GM21390 (cell line): ENCODE data around the gene BID.
"Not testable (repeated sequence)": the region's sequence is repeated elsewhere in the genome, so short reads cannot be mapped to it uniquely, and the experiment has no call there.

Experiments
- ATAC-seq: cut with Tn5 transposase; IDR thresholded peaks from one replicate; pipeline ENCODE4 v1.9.1; 2021; ENCODE audit not compliant: unreplicated experiment

BID gene

DNA sequence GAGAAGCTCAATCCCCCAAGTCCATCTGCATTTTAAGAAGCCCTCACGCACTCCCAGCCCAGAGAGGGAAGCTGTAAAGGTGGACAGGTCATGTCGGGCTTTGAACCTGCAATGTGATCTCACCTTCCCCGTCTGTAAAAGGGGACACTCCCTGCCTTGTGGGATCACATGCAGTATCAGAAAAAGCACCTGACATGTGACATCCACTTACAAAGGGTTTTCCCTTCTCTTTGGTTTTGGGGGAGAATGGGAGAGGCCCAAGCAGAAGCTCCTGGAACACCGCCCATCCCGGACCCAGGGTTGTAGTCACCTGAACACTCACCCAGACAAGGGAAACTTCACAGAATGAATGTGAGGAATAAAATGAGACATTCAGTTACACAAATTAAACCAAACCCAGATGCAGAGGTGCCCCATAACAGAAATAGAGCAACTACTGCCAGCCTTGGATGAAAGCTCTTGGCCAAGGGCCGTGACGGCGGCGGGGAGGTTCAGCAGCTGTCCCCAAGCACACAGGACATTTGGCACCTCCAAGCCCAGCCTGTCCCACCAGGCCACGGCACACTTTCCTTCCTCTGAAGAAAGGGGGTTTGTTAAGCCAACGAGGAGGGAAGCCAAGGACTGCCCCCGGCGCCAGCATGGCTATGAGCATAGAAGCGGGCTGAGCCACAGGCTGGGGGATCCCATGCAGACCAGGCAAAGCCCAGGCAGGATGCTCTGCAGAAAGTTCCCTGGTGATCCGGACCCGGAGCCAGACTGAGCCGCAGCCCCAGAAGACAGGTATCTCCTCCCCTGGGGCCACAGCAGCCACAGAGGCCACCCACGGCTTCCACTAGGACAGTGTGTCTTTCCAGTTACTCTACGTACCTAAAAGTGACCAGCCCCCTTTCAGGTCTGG is 3.8 kb downstream of the BID start:
- no peak for ATAC-seq

DNA sequence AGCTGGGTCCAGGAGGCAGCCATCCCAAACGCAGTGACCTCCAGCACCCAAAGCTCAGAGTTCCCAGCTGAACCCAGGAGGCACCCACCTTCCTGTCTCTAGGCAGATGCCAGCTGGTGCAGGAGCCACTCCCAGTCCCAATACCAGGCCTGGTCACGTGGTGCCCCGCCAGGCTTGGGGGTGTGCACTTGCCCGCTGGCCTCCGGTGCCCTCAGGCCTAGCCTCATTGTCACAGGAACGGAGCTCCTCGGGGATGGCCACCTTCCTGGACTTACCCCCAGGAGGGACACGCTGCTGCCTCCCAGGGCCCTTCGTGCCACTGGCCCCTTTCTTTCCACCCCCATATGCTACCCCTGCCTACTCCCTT is 4.6 kb downstream of the BID start:
- no peak for ATAC-seq

DNA sequence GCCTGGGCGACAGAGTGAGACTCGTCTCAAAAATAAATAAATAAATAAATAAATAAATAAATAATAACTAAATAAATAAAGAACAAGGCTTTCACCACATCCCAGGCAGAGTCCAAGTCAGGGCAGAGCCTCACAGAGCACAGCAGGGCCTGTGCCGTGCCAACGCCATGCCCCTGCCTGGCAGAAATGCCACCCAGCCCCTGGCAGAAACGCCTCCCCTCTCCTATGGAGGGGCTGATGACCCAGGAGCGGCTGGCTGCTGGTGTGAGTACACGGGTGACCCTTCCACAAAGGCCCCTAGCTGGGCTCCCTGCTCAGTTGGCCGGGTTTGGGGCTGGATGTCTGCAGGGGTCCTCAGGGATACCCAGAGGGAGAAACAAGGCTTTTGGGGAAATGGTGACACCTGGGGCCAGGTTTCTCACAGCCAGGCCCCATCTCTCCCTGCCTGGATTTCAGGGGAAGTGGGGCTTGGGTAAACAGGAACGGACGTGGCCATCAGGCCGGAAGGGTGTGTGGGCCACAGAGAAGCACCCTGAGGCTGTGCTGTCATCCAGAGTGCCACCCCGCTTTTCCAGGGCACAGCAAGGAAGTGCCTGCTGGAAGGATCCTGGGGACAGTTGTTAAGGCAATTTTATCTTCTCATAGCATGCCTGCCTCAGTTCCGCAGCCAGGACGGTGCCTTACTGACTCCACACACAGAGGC is 5.1 kb downstream of the BID start:
- no peak for ATAC-seq

DNA sequence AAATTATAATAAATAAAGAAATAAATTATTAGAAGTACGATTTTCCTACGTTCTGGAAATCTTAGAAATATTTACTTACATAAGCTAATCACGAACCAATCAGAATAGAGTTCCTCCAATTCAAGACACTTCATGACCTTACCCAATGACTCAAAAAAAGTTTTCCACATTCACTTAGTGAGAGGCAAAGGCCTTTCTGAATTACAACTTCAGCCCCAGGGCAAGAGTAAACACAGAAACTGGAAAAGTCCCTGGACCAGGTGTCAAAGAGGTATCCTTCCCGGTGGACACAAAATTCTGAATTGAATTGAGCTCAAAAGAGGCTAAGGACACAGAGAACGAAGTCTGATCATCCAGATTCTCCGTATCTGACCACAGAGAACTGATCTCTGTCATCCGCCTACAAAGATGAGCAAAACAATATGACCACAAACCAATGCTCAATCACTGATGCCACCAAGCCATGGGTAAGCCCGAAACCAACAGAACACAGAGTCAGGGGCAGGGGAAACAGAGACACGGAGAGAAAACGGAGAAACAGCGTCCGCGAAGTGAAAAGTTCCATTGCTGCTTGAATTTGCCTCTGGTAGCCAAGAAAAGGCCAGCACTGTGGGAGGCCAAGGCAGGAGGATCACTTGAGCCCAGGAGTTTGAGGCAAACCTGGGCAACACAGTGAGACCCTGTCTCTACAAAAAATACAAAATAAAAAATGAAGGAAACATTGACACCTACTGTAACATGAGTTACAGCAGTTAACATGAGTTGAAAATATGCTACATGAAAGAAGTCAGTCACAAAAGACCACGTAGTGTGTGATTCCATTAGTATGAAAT is 6.8 kb downstream of the BID start:
- ATAC-seq = no peak

DNA sequence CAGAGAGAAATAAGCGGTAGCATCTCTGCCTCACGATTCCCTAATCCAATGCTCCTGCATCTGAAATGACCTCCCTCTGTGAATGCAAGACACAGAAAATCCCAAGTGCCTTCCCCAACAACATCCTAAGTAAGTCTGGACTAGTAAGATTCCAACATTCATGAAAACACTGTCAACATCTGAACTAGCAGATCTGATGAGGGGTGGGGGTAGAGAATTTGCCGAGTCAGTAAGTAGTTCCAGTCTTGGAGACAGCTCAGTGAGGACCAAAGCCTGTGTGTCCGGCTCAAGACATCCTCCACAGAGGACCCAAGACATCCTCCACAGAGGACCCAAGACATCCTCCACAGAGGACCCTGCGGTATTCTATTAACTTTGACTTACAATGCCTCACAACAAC is 9.4 kb downstream of the BID start:
- ATAC-seq = not testable (repeated sequence)

DNA sequence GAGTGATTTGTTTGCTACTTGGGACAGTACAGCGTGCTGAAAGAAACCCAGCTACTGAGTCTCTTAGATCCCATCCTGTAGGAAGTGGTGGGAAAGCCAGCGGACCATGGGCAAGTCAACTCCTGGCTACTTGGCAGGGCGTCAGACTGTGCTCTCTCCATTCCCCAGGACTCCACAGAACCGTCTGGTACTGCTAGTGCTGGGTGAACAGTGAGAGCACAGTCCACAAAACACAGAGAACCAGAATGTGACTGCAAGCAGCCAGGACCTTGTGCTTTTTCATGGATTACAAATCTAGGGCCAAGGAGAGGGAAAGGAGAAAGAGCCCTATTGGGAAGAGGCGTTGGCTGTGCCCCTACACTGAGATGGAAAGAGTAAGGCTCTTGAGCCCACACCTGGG is 10.2 kb downstream of the BID start:
- no peak for ATAC-seq

DNA sequence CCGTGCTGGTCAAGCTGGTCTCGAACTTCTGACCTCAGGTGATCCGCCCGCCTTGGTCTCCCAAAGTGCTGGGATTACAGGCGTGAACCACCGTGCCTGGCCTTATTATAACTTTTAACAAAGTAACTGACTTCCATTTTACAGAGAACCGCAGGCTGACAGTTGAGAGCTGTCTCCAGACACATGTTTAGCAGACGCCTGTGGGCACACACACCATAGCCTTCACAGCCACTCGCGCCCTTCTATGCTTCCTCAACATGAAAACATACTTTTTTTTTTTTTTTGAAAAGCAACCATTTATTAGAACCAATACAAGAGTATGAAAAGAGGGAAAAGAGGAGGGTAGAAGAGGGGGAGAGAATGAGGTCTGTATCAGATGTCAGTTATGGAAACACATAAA is 10.8 kb downstream of the BID start:
- ATAC-seq = not testable (repeated sequence)

DNA sequence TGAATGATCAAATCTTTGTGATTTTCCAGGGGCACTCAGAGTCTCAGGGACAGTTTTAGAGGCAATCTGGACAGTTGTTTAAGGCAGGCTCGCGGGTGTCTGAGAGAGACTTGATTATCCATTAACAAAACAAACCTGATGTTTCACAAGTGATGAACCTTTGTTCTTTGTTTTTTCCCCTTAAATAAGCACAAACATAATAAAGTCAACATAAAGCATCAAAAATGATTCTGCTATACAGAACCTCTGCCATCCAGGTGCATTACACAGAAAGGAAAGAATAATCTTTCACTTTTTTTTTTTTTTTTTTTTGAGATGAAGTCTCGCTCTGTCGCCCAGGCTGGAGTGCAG is 13.2 kb downstream of the BID start:
- no peak for ATAC-seq

DNA sequence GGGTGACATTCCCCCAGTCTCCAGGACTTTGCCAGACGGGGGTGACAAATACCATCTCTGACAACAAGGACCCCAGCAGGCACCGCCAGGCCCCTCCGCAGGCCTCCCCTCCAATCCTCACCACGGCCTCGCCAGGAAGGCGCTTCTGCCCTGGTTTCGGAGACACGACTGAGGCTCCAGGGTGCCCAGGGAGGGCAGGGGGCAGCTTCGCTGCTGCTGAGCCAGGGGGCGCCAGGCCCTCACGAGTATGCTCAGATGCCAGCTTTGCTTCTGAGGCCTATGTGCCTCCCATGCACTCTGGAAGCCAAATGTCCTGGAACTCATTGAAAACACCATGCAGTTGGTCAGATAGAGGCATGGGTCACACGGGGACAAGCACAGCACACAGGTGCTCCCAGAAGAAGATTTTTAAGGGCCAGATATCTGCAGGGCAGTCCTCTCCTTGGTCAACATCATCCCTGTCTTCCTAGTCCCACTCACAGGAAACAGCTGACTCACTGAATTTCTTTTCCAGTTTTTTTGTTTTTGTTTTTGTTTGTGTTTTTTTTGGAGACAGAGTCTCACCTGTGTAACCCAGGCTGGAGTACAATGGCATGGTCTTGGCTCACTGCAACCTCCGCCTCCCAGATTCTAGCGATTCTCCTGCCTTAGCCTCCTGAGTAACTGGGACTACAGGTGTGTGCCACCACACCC is 19.9 kb downstream of the BID start:
- no peak for ATAC-seq

DNA sequence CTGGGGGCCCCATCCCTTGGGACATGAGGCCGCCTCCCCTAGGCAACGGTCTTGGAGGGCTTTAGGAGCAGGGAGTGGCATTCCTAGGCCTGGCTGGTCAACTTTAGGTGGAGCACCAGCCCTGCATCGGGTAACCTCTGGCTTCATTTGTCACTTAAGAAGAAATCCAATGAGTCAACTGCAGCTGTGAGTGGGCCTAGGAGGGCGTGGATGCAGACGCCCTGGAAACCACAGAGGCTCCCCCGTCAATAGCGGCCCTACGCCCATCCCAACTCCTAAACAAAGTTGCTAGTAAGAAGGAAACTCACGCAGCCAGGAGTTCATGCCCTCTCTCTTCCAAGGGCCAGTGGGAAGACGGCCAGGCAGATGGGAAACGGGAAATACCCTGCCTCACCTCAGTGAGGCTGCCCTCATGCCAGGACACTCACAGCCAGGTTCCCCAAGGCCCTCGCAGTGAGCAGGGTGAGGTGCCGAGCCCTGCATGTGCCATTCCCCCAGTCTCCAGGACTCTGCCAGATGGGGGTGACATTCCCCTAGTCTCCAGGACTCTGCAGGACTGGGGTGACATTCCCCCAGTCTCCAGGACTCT is 20.8 kb downstream of the BID start:
- ATAC-seq = no peak

DNA sequence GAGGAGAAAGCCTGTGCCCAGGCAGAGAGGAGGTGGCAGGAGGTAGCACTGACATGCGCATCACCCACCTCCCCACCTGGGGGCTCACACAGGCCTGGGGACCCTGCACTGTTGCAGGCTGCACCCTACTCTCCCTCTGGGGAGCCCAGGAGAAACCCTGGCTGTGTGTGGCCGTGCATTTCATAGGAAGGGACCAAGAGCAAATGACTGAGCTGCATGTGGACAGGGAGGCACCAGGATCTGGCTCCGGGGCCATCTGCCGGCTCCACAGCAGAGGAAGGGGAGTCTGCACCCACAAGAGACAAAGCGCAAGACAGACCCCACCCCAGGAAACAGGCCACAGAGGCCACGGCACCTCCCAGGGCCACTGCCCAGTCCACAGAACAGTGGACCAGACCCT is 22.7 kb downstream of the BID start:
- ATAC-seq = no peak

DNA sequence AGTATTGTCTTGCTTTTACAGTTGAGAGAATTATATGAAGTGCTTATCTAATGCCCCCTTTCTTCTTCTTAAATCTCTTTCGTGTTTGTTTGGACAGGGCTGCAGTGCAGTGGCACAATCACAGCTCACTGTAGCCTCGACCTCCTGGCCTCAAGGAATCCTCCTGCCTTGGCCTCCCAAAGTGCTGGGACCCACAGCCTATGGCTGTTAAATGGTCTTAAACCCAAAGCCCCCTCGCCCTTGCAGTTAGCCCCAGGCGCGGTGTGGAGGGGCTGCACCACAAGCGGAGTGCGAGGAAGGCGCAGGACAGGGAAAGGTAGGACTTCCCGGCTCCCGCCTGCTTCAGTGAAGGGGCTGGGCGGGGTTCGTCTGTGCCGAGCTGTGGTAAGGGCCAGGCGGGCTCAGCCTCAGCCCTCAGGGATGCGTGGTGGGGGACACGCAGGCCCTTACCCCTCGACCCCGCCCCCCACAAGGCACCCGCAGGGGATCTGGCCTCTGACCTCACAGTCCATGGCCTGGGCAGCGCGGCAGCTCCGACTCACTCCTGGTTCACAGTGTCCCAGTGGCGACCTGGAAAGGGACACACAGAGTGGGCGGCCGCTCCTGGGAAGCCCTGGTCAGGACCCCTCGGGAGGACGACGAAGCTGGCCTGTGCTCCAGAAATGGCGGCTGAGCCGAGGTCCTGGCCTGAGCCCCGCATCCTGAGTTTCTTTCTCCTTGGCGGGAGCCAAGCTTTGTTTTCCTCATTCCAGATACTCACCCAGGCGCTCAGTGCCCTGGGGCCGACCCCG is 24.5 kb downstream of the BID start:
- ATAC-seq = no peak

DNA sequence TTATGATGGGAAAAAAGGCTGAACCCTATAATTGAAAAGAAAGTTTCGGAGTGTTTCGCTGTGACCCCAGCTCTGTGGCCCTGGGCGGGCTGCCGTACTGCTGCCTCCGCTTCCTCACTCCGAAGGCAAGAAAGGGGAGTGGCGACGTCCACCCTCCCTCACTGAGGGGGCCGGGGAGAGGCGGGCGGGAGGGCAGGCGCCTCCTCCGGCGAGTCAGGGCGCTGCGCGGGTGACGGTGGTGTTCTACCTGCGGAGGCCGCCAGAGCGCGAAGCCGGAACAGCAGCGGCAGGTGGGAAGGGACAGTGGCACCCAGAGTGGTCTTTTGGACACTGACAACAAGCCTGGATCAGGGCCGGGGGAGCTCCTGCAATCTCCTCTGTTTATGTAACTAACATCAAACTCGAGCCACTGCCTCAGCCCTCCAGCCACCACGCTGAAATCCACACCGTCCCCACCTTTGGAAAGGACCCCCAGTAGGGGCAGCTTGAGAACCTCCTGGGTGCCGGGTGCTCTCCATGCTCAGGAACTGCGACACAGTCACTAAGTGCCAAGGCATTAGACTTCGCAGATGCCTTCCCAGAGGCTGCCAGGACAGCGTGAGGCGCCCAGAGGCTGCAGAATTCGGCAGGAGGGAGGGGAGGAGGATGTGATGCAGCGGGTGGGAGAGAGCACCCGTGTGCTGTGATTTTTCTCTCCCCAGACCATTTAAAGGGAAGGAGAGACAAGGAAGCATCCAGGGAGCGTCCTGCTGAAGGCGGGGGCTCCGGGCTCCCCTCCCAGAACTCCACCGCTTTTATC is 25.5 kb downstream of the BID start:
- no peak for ATAC-seq

DNA sequence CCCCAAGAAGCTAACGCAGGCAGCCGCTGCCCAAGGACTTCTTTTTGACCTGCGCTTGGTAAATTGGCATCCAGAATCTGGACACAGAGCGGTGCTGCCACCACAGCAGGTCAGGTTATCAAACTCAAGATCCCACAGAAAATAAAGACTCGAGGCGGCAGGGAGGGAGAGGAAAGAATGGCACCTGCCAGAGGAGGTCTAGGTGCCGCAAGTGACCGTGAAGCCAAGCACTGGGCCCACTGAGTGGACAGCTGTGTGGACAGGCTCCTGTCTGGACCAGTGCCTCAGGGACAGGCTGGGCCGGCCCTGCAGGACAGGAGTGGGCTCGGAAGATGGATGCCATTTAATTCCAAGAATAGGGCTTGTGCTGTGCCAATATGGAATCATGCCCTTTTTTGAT is 27.4 kb downstream of the BID start:
- no peak for ATAC-seq

DNA sequence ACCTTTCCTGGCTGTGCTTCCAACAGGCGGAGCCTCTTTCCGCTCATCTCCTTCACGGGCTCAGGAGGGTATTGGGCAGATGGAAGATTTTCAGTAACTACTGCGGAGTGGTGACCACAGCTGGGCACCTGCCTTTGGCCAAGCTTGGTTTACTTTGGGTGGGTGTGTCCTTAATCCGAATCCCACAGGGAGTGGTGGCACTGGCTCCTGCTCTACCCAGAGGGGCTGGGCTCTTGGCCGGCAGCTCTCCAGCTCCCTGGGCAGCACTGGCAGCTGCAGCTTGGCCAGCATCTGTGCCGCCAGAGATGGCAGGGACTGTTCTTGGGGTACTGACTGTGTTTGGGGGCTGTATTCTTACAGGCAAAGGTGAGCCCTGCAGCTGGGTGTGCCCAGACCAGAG is 29.8 kb downstream of the BID start:
- no peak for ATAC-seq

DNA sequence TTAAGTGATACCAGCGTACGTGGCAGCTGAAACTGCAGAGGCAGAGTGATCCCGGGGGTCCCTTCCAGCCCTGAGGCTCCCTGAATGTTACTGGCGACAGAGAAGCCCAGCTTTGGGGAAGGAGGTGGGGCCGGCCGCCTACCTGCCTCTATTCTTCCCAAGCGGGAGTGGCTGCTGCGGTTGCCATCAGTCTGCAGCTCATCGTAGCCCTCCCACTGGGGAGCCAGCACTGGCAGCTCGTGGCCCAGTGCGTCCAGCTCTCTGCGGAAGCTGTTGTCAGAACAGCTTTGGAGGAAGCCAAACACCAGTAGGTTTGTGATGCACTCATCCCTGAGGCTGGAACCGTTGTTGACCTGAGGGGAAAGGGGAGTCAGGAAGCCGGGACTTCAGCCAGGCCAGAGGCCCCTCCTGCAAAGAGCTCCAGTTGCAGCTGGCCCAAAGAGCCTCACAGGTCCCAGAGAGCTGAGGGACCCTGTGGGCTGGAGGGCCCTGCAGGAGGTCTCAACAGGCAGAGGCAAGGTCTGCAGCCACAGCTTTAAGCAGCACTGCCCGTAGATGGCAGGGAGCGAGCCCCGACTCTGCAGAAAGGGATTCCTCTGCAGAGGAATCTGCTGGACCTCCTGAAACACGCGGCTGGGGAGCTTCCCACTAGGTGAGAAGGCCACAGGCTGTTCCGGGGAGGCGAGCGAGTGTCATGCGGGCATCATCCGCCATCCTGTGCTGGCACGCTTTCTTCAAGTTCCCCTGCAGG is 30.4 kb downstream of the BID start:
- no peak for ATAC-seq

DNA sequence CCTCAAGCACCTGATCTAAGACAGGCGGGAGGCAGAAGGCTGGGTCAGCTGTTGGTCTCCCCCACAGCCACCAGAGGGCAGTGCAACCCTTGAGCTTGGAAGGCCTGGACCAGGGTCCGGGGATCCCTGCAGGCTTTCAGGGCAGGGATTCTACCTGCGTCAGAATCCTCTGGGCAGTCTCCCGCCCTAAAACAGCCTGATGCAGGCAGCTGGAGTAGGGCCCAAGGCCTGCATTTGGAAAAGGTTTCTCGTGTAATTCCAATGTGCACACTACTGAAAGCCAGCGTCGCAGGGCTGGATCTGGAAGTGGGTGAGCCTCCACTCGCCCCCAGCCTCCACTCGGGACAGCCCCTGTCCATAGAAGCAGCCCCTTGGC is 31.8 kb downstream of the BID start:
- ATAC-seq = peak; percentile 64

DNA sequence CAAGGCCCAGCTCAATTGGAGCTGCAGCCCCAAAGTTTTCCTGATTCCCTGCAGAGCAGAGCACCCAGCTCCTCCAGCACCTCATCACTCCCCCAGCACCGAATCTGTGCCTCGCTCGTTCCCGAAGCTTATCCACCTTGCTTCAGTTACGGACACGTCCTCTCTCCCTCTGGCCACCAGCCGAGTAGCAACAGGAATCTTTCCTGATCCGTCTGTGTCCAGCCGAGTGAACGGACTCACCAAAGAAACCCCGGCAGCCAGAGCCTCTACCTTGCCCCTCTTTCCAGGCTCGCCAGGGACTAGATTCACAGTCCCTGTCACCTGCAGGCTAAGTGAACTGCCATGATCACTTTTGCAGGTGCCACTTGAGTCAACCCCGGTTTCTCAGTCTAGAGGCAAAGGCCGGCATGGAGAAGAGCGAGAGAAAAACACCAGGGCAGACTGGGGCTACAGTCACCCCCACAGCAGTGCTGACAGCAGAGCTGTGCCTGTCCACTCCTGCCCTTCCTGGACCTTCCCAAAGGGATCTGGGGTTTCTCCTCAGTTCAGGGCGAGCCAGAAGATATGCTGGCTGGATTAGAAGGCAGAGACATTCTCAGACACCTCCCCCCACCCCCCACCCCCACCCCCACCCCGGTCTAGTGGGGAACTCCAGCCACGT is 32.3 kb downstream of the BID start:
- ATAC-seq = no peak
